ENCODE measurements around the gene SNRPD1.
"Not testable (repeated sequence)": the region's sequence is repeated elsewhere in the genome, so short reads cannot be mapped to it uniquely, and the experiment has no call there.

Gene SNRPD1

DNA sequence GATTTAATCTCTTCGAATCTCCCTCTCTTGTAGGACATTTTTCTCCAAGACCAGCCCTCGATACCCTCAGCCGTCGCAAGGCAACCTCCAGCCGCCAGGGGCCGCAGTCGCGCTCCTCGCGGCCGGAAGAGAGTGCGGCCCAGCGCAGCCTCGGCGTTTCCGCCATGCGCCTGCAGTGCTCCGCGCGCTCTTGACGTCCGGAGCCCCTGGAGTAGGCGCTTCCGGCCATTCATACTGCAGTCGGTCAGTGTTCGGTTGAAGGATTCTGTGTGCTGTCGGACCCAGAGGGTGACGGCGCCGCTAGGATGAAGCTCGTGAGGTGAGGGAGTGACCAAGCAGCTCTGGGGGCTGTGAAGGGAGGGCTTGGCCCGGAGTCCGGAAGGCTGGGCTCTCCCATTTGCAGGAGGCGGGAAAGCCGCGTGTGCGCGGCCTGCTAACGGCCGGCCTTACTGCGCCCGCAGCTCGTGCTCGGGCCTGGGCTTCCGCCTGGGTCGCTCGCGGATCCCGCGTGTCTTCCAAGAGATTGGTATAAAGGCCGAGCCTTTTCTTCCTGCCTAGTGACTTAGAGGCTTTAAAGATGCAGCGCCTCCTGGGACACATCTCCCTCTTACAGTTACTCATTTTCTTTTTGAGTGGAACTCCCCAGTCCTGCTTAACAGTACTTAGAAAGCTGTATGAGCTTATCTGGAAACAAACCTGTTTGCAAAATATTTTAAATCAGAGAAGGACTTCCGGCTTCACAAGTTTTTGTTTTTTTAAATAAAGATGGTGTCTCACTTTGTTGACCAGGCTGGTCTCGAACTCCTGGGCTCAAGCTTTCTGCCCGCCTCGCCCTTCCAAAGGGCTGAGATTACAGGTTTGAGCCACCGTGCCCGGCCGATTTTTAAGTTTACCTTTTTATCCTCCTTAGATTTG lies at the start of gene SNRPD1:
SNRPD1 (plus strand) TSS at position 190 of the 915 bp plus-strand sequence; CDS start at position 306, 116 bp downstream.
- DNase-seq (ENCODE audit: low spot score): peak; percentile 88
- TF ChIP-seq, protein P1, sequence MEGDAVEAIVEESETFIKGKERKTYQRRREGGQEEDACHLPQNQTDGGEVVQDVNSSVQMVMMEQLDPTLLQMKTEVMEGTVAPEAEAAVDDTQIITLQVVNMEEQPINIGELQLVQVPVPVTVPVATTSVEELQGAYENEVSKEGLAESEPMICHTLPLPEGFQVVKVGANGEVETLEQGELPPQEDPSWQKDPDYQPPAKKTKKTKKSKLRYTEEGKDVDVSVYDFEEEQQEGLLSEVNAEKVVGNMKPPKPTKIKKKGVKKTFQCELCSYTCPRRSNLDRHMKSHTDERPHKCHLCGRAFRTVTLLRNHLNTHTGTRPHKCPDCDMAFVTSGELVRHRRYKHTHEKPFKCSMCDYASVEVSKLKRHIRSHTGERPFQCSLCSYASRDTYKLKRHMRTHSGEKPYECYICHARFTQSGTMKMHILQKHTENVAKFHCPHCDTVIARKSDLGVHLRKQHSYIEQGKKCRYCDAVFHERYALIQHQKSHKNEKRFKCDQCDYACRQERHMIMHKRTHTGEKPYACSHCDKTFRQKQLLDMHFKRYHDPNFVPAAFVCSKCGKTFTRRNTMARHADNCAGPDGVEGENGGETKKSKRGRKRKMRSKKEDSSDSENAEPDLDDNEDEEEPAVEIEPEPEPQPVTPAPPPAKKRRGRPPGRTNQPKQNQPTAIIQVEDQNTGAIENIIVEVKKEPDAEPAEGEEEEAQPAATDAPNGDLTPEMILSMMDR (IDR thresholded peaks at IDR 0.05): peak; percentile 88
- Histone ChIP-seq H3K27ac (peak within 1 kb of the TSS; percentile 63 to 74), H3K4me3 (peak within 1 kb of the TSS; percentile 75)

DNA sequence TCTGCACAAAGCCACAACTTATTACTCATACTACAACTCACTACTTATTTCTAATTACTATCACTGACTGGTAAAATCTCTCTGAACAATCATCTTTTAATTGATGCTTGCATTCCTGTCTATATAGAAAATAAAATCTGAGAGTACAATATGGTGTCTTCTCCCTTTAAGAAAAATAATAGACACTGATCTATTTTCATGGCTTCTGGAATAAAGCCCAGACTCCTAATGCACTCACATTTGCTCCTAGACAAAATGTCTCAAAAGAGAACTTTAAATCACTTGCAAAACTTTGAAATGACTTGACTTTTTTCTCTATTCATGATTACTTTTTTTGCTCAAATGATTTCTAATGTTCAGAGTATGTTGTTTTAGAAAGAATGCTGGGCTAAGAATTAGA lies 40.3 kb upstream of the SNRPD1 start:
- DNase-seq (ENCODE audit: low spot score): no peak
- TF ChIP-seq, protein P1 (IDR thresholded peaks at IDR 0.05): no peak
- Histone ChIP-seq H3K4me3 (no peak overlapping the region), H3K27ac (peak overlapping the region in 1 of 2 donors; percentile 51)

DNA sequence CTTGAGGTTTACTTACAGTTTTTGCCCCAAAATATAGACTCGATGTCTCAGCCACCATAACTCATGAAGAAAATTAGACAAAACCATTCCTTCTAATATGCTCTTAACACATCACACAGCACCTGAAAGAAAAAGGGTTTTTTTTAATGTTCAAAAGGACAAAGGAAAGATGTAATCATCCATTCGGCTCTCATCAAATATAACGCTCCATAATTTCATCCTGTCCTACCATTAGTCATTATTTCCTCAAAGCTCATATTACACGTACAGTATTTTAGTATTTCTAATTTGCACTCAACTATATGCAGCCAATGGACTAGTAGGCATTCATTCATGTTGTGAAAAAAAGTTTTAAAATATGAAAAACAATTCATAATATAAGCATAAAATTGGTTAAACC lies 36.5 kb upstream of the SNRPD1 start:
- TF ChIP-seq, protein P1 (IDR thresholded peaks at IDR 0.05): no peak
- Histone ChIP-seq H3K4me3 (no peak overlapping the region), H3K27ac (no peak overlapping the region)
- no peak for DNase-seq (ENCODE audit: low spot score)

DNA sequence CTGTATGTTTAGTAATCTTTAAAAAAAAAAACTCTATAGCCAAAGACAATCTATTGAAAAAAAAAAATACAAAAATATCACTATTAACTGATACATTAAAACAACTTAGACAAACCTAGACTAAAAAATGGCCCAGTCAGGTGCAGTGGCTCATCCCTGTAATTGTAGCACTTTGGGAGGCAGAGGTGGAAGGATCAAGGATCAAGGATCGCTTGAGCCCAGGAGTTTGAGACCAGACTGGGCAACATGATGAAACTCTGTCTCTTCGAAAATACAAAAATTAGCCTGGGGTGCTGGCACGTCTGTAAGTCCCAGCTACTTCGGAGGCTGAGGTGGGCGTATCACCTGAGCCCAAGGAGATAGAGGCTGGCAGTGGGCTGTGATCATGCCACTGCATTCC lies 27.7 kb upstream of the SNRPD1 start:
- Histone ChIP-seq H3K4me3 (no peak overlapping the region), H3K27ac (no peak overlapping the region)
- TF ChIP-seq, protein P1 (IDR thresholded peaks at IDR 0.05): no peak

DNA sequence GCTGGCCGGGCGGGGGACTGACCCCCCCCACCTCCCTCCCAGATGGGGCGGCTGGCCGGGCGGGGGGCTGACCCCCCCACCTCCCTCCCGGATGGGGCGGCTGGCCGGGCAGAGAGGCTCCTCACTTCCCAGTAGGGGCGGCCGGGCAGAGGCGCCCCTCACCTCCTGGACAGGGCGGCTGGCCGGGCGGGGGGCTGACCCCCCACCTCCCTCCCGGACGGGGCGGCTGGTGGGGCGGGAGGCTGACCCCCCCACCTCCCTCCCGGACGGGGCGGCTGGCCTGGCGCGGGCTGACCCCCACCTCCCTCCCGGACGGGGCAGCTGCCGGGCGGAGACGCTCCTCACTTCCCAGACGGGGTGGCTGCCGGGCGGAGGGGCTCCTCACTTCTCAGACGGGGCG lies 19.8 kb upstream of the SNRPD1 start:
- DNase-seq (ENCODE audit: low spot score); H3K27ac ChIP-seq: not testable (repeated sequence)

More for the DNA sequence above, 27.7 kb upstream of the SNRPD1 start:
- no peak for DNase-seq (ENCODE audit: low spot score)

DNA sequence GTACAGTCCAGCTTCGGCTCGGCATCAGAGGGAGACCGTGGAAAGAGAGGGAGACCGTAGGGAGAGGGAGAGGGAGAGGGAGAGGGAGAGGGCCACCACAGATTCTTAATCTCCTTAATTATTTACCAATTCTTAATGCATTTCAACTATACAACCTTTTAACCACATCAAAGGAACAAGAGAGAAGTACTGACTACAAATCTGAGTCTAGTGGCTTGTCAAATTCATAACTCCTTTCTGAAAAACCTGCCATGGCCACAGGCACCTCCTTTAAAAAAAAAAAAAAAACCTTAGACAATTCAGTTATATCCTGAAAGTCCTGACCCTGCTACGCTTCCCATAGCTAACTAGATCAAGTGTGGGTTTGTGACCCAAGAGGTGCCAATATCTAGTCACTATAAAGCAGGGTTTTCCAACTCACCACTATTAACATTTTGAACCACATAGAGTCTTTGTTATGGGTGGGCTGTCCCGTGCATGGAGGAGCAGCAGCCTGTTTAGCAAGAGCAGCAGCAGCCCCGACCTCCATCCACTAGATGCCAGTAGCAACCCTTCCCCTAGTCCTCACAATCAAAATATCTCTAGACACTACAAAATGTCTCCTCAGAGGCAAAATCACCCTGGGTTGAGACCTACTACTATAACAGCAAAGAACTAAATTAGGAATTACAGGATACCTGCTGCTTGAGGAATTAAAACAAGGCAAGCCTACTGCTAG lies 18.4 kb upstream of the SNRPD1 start:
- Histone ChIP-seq H3K27ac (no peak overlapping the region), H3K4me3 (no peak overlapping the region)
- no peak for DNase-seq (ENCODE audit: low spot score)
- TF ChIP-seq, protein P1 (IDR thresholded peaks at IDR 0.05): no peak

More for the DNA sequence above, 19.8 kb upstream of the SNRPD1 start:
- H3K4me3 ChIP-seq: not testable (repeated sequence)

DNA sequence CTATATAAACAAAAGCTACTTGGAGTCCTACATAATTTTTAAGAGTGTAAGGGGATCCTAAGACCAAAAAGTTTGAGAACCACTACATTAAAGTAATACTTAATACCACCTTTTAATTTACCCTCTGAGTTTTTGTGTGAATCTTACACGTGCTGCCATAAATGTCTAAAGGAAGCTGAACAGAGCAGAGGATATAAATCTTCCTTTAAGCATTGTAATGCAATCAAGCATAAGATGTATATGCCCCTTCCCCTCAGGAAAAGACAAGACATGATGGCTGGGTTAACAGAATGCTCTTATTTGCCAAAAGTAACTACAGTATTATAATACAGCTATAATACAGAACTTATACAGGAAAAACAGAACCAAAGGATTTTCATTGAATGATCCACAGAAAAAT lies 14.5 kb upstream of the SNRPD1 start:
- Histone ChIP-seq H3K4me3 (no peak overlapping the region), H3K27ac (no peak overlapping the region)
- DNase-seq (ENCODE audit: low spot score): no peak
- TF ChIP-seq, protein P1 (IDR thresholded peaks at IDR 0.05): no peak

All from coronary artery (tissue), 2 donors.